HEK293T (cell line): ENCODE data around the gene LCN9.

Experiments used
- ARNT ChIP-seq: fragments of 450-650 bp; IDR thresholded peaks from 2 replicates; pipeline ENCODE4 v1.6.1; 2017; ENCODE audit warnings: mild to moderate bottlenecking
- CTBP1 ChIP-seq: fragments of 450-650 bp; IDR thresholded peaks from 2 replicates; pipeline ENCODE4 v1.6.1; 2016; ENCODE audit warnings: borderline replicate concordance
- ELF4 ChIP-seq: fragments of 450-650 bp; IDR thresholded peaks from 2 replicates; pipeline ENCODE4 v1.6.1; 2017; ENCODE audit warnings: antibody characterized with exemption
- FOXA1 ChIP-seq: fragments of 450-650 bp; IDR thresholded peaks from 2 replicates; pipeline ENCODE4 v1.6.1; 2016; ENCODE audit warnings: mild to moderate bottlenecking
- FOXK2 ChIP-seq: fragments of 450-650 bp; IDR thresholded peaks from 2 replicates; pipeline ENCODE4 v1.6.1; 2016; ENCODE audit warnings: mild to moderate bottlenecking
- LEF1 ChIP-seq: fragments of 450-650 bp; IDR thresholded peaks from 2 replicates; pipeline ENCODE4 v1.6.1; 2017; ENCODE audit warnings: mild to moderate bottlenecking, borderline replicate concordance
- NFRKB ChIP-seq: fragments of 450-650 bp; IDR thresholded peaks from 2 replicates; pipeline ENCODE4 v1.6.1; 2016; ENCODE audit warnings: mild to moderate bottlenecking, moderate library complexity
- SP1 ChIP-seq: fragments of 450-650 bp; IDR thresholded peaks from 2 replicates; pipeline ENCODE4 v1.6.1; 2017
- SUZ12 ChIP-seq: fragments of 450-650 bp; IDR thresholded peaks from 2 replicates; pipeline ENCODE4 v1.6.1; 2016; ENCODE audit warnings: mild to moderate bottlenecking

DNA sequence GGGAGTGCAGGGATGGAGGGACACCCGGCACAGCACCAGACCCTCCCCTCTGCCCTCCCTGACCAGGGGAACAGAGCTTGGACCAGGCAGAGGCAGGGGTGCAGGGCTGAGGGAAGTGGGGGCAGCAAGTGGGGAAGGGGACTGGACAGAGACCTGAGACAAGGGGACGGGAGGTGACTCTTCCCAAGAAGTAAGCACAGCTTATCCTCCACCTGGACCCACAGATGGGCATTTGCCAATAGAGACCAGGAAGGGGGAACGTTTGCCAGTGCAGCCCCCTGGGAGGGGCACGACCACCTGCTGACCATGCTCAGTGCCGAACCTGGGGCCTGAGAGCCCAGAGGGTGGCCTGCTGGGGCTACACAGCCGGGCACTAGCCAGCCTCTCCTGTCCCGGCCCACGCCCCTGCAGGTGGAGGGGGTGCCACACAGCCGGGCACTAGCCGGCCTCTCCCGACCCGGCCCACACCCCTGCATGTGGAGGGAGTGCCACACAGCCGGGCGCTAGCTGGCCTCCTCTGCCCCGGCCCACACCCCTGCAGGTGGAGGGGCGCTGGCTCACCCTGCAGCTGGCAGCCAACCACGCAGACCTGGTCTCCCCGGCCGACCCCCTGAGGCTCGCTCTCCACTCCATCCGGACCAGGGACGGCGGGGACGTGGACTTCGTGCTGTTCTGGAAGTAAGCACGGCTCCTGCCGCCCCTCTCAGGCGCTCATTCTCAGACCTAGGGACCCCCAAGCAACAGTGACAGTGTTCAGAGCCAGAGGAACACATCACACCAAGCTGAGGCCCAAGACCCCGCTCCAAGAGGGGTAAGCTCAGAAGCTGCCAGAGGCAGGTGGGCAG, 48.1 kb upstream of the LCN9 start:
- no peak for TF ChIP-seq SP1
- no peak for TF ChIP-seq FOXA1
- TF ChIP-seq FOXK2, result no peak
- no peak for TF ChIP-seq ELF4
- no peak for TF ChIP-seq NFRKB
- no peak for TF ChIP-seq SUZ12
- TF ChIP-seq ARNT, result no peak
- no peak for TF ChIP-seq LEF1
- TF ChIP-seq CTBP1, result no peak
